GM20000 (cell line): Measurements from ENCODE around the gene KIAA1671.

Experiments
- DNase-seq: peaks from one replicate; pipeline ENCODE4 v3.0.0; 2012; ENCODE audit warnings: low spot score
- CTCF ChIP-seq: IDR thresholded peaks from 2 replicates; pipeline ENCODE4 v1.5.1; 2012; ENCODE audit warnings: mild to moderate bottlenecking, control low read depth; ENCODE audit errors: extremely low read depth, missing control alignments

The KIAA1671 gene

GRCh38 chr22:25109878-25110595, 157.5 kb downstream of the KIAA1671 start:
- no peak for TF ChIP-seq CTCF
- DNase-seq, result no peak

DNA sequence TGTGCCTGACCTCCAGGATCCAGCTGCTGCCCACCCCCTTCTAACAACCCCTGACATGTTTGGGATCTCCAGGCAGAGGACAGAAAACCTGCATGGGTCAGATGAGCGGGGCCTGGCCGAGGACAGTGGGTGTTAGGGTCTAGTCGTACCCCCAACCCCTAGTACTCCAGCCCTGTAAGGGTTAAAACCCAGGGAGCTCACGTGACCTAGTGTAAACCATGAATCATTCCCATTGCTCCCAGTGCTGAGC, 158.0 kb downstream of the KIAA1671 start:
- no peak for TF ChIP-seq CTCF
- DNase-seq, result no peak

DNA sequence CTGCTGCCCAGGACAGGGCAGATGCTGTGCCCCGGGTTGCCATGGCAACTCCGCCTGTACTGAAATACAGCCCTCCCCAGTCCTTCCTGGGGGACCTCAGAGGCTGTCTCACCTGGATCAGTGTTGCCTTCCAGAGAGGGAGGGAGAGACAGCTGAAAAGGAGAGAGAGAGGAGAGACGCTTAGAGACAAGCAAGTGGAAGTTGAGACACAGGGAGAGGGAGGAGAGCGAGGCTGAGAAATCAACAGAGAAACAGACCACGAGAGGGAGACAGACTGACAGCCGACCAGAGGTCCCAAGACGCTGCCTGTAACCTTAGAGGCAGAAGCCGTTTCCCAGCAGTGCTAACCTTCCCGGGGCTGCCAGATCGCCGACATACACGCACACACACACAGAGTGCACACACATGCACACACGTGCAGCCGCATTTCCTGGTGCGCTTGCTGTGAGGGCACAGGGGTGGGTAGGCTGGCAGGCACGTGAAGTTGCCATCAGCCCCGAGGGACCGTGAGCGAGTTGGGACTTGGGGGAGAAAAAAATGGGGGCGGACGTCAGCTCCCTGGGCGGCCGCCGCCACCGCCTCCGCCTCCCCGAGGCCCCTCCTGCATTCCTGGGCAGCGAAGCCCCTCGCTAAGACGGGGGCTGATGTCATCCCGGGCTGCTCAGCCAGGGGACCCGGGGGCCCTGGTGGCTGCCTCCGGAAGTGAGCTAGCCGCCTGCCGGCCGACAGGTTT, 158.5 kb downstream of the KIAA1671 start:
- TF ChIP-seq CTCF, result peak; percentile 6
- DNase-seq, result peak; percentile 71

DNA sequence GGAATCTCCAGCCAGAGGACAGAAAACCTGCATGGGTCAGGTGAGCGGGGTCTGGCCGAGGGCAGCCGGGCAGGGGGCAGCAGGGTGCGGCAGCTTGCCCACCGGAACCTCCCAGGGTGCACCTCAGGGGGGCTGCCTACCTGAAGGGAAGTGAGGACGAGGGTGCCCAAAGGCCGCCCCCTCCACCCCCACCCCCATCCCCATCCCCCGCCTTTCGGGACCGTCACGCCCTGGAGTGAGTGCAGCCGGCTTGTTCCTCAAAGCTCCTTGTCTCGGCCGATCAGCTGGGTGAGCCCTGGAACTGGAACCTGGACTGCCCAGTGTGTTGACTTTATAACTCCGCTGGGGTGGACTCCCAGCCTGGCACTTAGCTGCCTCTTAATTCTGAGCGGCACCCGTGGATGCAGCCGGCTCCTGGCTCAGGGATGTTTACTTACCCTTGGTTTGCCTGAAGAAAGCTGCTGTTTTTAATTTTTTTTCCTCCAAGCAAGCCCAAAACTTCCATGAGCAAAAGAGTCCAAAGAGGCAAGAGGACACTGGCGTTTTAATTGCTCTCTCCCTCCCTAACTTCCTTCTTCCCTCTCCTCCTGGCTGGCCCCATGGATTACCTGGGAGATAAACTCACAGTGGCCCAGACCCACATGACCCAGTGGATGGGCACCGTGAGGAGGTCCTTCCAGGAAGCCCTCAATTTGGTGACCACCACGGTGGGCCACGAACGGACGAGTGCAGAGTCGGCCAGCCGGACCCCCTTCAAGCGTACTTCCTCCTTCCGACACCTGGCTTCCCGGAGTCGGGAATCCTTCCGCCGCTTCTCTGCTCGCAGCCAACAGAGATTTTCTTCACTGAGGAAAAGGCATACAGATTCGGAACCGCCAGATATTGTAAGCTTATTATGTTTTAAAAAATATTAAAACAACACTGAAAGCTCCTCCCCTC, 159.3 kb downstream of the KIAA1671 start:
- DNase-seq, result peak; percentile 19
- TF ChIP-seq CTCF, result no peak

GRCh38 chr22:25112538-25113253, 160.2 kb downstream of the KIAA1671 start:
- TF ChIP-seq CTCF, result no peak
- DNase-seq, result no peak

GRCh38 chr22:25113316-25113721, 160.8 kb downstream of the KIAA1671 start:
- no peak for TF ChIP-seq CTCF
- DNase-seq, result no peak
